ENCODE measurements around the gene KRT85. TPM values are rescaled to one million over a fixed set of nuclear protein-coding genes. Genes with fewer than 3 reads are reported as not detected.

Gene KRT85
- total RNA-seq (0.12 TPM in 1 of 2 replicates, not detected in the other), polyA plus RNA-seq (not detected in 2 replicates)

- no peak for TF ChIP-seq CTCF (IDR thresholded peaks at IDR 0.05; ENCODE audit: low read depth, low read length)
Measured at GRCh38 chr12:52366738-52367485, at the start of gene KRT85. Gene KRT85, minus strand, starts transcription at chr12:52367481. Its CDS starts 76 bp downstream, at chr12:52367405.

GRCh38 chr12:52416795-52417194 is 49.5 kb upstream of the KRT85 start:
- no peak for TF ChIP-seq CTCF (IDR thresholded peaks at IDR 0.05; ENCODE audit: low read depth, low read length)

More at GRCh38 chr12:52366738-52367485, at the start of gene KRT85:
- H3K27me3 ChIP-seq = peaks cover 60% of the 10 kb centered on the region
- no peak within 1 kb of the TSS for H3K27ac ChIP-seq
- no peak for DNase-seq (ENCODE audit: low read depth in 1 of 2, low spot score in 1 of 2)
- no peak within 1 kb of the TSS for H3K4me3 ChIP-seq
- H3K36me3 ChIP-seq = no peaks in the 10 kb centered on the region
- no peaks in the 10 kb centered on the region for H3K9me3 ChIP-seq (ENCODE audit: low read depth)
- H3K4me1 ChIP-seq (ENCODE audit: low read depth) = no peaks in the 10 kb centered on the region

GRCh38 chr12:52415870-52416750 is 48.8 kb upstream of the KRT85 start:
- peak in 1 of 2 donors; percentile 95 for DNase-seq (ENCODE audit: low read depth in 1 of 2, low spot score in 1 of 2)
- no peak for TF ChIP-seq CTCF (IDR thresholded peaks at IDR 0.05; ENCODE audit: low read depth, low read length)
- no peak overlapping the region for H3K4me3 ChIP-seq
- no peaks in the 10 kb centered on the region for H3K4me1 ChIP-seq (ENCODE audit: low read depth)
- H3K27me3 ChIP-seq = peaks cover 25% of the 10 kb centered on the region
- no peaks in the 10 kb centered on the region for H3K36me3 ChIP-seq
- H3K9me3 ChIP-seq (ENCODE audit: low read depth) = no peaks in the 10 kb centered on the region
- H3K27ac ChIP-seq = no peak overlapping the region

More at GRCh38 chr12:52416795-52417194, 49.5 kb upstream of the KRT85 start:
- Histone ChIP-seq H3K27me3 (peaks cover 25% of the 10 kb centered on the region), H3K27ac (no peak overlapping the region), H3K4me3 (no peak overlapping the region), H3K36me3 (no peaks in the 10 kb centered on the region), H3K9me3 (ENCODE audit: low read depth) (no peaks in the 10 kb centered on the region), H3K4me1 (ENCODE audit: low read depth) (no peaks in the 10 kb centered on the region)
- DNase-seq (ENCODE audit: low read depth in 1 of 2, low spot score in 1 of 2) = no peak

GRCh38 chr12:52414936-52415335 is 47.7 kb upstream of the KRT85 start:
- Histone ChIP-seq H3K36me3 (no peaks in the 10 kb centered on the region), H3K9me3 (ENCODE audit: low read depth) (no peaks in the 10 kb centered on the region), H3K27me3 (peaks cover 19% of the 10 kb centered on the region), H3K27ac (no peak overlapping the region), H3K4me1 (ENCODE audit: low read depth) (no peaks in the 10 kb centered on the region), H3K4me3 (no peak overlapping the region)
- no peak for DNase-seq (ENCODE audit: low read depth in 1 of 2, low spot score in 1 of 2)
- no peak for TF ChIP-seq CTCF (IDR thresholded peaks at IDR 0.05; ENCODE audit: low read depth, low read length)

- Histone ChIP-seq H3K9me3 (ENCODE audit: low read depth) (no peaks in the 10 kb centered on the region), H3K27ac (no peak overlapping the region), H3K4me1 (ENCODE audit: low read depth) (no peaks in the 10 kb centered on the region), H3K36me3 (no peaks in the 10 kb centered on the region), H3K4me3 (no peak overlapping the region), H3K27me3 (peaks cover 18% of the 10 kb centered on the region)
- DNase-seq (ENCODE audit: low read depth in 1 of 2, low spot score in 1 of 2) = no peak
- no peak for TF ChIP-seq CTCF (IDR thresholded peaks at IDR 0.05; ENCODE audit: low read depth, low read length)
Measured at GRCh38 chr12:52413782-52414345, 46.6 kb upstream of the KRT85 start.
